Measurements from ENCODE around the gene SCYL2. TPM values are rescaled to one million over a fixed set of nuclear protein-coding genes. Genes with fewer than 3 reads are reported as not detected.

The SCYL2 gene
- total RNA-seq, 1 experiment from 2014 or later: 37.1 TPM

DNA sequence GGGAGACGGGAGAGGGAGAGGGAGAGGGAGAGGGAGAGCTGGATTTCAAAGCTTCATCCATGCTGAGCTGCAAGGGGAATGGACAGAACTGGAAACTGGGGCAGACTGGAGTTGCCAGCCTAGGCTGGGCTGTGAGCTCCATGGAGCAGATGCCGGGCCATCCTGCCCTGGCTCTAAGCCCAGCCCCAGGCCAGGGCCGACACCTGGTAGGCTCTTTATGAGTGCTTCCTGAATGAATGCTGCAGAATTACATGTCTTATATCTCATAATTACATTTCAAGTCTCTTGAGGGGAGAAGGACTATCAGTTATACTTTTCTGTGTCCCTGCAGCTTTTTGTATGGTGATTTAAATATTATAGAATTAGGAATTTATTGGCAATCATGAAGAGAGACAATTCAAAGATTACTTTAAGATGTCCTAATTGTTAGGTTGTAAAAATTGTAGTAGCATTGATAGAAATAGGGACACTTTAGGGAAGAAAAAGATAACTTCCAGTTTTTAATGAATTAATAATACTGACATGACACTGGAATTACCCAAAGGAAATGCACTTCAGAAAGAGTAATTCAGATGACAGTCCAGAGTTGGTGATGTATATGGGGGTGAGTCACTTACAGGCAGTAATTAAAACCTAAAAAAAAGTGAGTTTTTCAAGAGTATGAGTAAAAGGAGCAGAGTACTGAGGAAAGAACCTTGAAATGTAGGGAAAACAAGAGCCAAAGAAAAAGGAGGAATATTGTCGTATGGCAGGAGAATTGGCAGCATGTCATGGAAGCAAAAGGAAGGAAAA, 29.0 kb downstream of the SCYL2 start:
- H3K27me3 Mint-ChIP-seq (ENCODE audit: low read depth): no peaks in the 10 kb centered on the region
- H3K36me3 Mint-ChIP-seq: peaks cover 61% of the 10 kb centered on the region
- ATAC-seq (no peak), DNase-seq (ENCODE audit: low spot score) (no peak)
- CTCF ChIA-PET: no interaction called here
- H3K9me3 Mint-ChIP-seq: peaks cover 20% of the 10 kb centered on the region
- POLR2A ChIA-PET: no interaction called here
- no peak overlapping the region for H3K27ac Mint-ChIP-seq
- H3K4me1 Mint-ChIP-seq: no peaks in the 10 kb centered on the region
- no peak overlapping the region for H3K4me3 Mint-ChIP-seq
- TF ChIP-seq CREB1 (CRISPR knock-in tag; IDR thresholded peaks at IDR 0.05) (no peak), ATF1 (CRISPR knock-in tag; IDR thresholded peaks at IDR 0.05) (no peak), NR3C1 (CRISPR knock-in tag; conservative IDR thresholded peaks at IDR 0.05; ENCODE audit: low read depth) (no peak), IRF2 (CRISPR knock-in tag; IDR thresholded peaks at IDR 0.05; ENCODE audit: borderline replicate concordance, low read depth) (no peak), ZNF219 (CRISPR knock-in tag; IDR thresholded peaks at IDR 0.05; ENCODE audit: borderline replicate concordance) (no peak), TCF7 (CRISPR knock-in tag; IDR thresholded peaks at IDR 0.05; ENCODE audit: low read depth) (no peak), ESRRA (CRISPR knock-in tag; IDR thresholded peaks at IDR 0.05; ENCODE audit: borderline replicate concordance) (no peak), ARID4B (CRISPR knock-in tag; IDR thresholded peaks at IDR 0.05; ENCODE audit: borderline replicate concordance) (no peak), ZMAT4 (CRISPR knock-in tag; IDR thresholded peaks at IDR 0.05) (no peak), FOXP4 (CRISPR knock-in tag; IDR thresholded peaks at IDR 0.05) (no peak), ATF2 (CRISPR knock-in tag; IDR thresholded peaks at IDR 0.05; ENCODE audit: borderline replicate concordance, low read depth) (no peak)
- TF ChIP-seq, protein P1, sequence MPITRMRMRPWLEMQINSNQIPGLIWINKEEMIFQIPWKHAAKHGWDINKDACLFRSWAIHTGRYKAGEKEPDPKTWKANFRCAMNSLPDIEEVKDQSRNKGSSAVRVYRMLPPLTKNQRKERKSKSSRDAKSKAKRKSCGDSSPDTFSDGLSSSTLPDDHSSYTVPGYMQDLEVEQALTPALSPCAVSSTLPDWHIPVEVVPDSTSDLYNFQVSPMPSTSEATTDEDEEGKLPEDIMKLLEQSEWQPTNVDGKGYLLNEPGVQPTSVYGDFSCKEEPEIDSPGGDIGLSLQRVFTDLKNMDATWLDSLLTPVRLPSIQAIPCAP (CRISPR knock-in tag; IDR thresholded peaks at IDR 0.05): no peak
- TF ChIP-seq, protein P2, sequence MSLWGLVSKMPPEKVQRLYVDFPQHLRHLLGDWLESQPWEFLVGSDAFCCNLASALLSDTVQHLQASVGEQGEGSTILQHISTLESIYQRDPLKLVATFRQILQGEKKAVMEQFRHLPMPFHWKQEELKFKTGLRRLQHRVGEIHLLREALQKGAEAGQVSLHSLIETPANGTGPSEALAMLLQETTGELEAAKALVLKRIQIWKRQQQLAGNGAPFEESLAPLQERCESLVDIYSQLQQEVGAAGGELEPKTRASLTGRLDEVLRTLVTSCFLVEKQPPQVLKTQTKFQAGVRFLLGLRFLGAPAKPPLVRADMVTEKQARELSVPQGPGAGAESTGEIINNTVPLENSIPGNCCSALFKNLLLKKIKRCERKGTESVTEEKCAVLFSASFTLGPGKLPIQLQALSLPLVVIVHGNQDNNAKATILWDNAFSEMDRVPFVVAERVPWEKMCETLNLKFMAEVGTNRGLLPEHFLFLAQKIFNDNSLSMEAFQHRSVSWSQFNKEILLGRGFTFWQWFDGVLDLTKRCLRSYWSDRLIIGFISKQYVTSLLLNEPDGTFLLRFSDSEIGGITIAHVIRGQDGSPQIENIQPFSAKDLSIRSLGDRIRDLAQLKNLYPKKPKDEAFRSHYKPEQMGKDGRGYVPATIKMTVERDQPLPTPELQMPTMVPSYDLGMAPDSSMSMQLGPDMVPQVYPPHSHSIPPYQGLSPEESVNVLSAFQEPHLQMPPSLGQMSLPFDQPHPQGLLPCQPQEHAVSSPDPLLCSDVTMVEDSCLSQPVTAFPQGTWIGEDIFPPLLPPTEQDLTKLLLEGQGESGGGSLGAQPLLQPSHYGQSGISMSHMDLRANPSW (CRISPR knock-in tag; conservative IDR thresholded peaks at IDR 0.05; ENCODE audit: low read depth): no peak
- TF ChIP-seq, protein P3, sequence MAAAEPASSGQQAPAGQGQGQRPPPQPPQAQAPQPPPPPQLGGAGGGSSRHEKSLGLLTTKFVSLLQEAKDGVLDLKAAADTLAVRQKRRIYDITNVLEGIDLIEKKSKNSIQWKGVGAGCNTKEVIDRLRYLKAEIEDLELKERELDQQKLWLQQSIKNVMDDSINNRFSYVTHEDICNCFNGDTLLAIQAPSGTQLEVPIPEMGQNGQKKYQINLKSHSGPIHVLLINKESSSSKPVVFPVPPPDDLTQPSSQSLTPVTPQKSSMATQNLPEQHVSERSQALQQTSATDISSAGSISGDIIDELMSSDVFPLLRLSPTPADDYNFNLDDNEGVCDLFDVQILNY (CRISPR knock-in tag; IDR thresholded peaks at IDR 0.05): no peak

Data from WTC11 (cell line).